AG20443 (cell line): Measurements from ENCODE around the gene HPS5.

ENCODE experiments used
- DNase-seq: peaks from one replicate; pipeline ENCODE4 v3.0.0; 2012; ENCODE audit warnings: low spot score, mixed read lengths

HPS5 gene

DNA sequence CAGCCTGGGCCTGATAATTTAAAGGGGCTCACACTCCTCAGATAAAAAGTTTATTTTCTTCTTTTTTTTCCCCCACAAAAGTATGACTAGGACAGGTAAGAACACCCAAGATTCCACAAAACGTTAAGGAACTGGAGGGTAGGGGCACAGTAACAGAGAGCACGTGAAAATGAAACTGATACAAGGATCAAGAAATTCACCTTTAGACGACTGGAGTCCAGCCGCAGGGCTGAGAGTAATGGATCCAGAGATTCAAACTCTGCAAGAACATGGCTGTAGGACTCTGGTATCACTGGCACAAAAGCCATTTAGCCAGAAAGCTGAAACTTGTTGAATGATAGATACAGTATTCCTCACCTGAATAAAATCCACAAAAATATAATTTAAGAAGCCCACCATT lies 4.4 kb downstream of the HPS5 start:
- no peak for DNase-seq

DNA sequence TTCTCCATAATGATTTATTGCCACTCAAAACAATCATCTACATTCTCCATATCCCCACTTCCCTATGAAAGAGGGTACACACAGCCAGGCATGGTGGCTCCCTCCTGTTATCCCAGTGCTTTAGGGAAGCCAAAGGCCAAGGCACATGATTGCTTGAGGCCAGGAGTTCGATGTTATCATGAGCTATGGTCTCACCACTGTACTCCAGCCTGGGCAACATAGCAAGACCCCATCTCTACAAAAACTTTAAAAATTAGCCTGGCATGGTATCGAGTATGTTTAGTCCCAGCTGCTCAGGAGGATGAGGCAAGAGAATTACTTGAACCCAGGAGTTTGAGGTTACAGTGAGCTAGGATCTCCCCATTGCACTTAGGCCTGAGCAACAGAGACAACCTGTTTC lies 6.0 kb downstream of the HPS5 start:
- DNase-seq, result no peak

DNA sequence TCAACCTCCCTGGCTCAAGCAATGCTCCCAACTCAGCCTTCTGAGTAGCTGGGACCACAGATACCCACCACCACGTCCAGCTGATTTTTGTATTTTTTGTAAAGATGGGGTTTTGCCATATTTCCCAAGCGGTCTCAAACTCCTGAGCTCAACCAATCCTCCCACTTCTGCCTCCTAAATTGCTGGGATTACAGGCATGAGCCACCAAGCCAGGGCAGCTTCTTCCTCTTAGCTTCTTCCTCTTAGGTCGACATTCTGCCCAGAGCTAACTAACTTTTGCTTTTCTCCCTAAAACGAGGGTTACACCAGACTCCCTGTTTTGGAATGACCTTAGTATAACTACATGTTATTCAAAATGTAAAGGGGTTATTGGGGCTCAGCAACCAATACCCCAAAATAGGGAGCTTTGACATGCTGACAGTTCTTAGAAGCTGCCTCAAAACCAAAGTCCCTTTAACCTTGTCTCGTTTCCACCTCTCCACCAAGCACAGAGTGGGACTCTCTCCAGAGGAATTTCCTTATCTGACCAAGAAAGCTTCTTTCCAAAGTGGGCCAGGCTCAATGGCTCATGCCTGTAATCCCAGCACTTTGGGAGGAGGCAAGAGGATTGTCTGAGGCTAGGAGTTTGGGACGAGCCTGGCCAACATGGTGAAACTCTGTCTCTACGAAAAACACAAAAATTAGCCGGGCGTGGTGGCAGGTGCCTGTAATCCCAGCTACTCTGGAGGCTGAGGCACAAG lies 7.0 kb downstream of the HPS5 start:
- DNase-seq, result no peak

DNA sequence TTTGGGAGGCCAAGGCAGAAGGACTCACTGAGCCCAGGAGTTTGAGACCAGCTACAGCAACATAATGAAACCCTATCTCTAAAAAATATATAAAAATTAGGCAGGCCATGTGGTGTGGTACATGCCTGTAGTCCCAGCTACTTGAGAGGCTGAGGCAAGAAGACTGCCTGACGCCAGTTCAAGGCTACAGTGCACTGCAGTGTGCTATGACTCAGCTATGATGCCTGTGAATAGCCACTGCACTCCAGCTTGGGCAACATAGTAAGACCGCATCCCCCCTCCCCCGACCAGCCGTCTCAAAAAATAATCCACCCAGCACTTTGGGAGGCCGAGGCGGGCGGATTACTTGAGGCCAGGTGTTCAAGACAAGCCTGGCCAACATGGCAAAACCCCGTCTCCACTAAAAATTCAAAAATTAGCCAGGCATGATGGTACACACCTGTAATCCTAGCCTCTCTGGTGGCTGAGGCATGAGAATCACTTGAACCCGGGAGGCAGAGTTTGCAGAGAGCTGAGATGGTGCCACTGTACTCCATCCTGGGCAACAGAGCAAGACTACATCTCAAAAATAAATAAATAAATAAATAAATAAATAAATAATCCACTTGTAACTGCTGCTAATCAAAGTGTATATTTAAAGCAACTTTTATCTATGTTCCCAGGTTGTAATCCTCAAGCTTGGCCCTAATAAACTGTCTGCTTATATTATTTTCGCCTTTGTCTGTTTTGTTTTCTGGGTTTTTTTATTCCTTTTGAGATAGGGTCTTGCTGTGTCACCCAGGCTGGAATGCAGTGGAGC lies 7.8 kb downstream of the HPS5 start:
- no peak for DNase-seq

DNA sequence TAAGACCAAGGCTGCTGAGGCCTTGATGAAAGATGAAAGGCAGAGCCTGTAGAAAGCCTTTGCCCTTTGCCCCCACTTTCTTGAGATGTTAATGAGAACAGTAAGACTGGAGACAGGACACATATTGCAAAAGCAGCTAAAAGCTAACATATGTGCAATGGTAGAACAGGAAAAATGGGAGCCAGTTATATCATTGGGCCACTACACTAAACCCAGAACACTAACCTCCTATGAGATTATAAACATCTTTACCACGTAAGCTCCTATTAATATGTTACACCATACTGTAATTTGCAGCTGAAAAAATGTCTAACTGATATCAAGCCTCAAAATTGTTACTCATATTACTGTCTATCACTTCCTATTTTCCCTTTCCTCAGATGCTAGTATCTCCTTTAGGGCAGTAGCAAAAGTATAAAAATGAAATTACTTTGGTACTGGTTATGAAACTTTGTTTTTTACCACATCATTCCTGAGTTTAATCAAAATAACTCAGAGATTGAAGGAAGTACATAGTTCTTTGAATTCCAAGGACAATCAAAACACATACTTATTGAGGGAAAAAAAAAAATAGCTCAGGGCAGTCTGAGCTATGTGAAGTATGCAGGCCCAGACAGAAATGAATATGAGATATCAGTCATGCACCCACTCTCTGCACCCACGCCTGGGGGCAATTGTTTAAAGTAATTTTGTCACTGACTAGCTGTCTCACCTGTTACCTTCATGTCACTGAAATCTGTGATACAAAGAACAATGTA lies 9.1 kb downstream of the HPS5 start:
- peak; percentile 49 for DNase-seq

DNA sequence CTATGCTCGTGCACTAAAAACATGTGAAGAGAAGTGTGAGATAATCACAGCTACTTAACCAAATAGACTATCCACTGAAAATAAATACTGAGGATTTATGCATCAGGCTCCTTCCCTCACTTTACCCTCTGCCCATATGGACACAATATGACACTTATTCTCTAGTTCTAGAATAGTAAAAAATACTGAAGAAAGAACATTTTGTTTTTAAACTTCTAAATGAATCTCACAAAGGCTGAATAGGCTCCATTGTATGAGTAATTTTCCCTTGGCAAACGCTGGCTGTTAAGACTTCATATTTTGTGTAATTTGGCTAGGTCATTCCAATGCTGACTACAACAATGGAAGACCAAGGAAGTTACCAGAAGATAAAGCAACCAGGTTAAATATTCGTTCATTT lies 9.9 kb downstream of the HPS5 start:
- peak; percentile 44 for DNase-seq

DNA sequence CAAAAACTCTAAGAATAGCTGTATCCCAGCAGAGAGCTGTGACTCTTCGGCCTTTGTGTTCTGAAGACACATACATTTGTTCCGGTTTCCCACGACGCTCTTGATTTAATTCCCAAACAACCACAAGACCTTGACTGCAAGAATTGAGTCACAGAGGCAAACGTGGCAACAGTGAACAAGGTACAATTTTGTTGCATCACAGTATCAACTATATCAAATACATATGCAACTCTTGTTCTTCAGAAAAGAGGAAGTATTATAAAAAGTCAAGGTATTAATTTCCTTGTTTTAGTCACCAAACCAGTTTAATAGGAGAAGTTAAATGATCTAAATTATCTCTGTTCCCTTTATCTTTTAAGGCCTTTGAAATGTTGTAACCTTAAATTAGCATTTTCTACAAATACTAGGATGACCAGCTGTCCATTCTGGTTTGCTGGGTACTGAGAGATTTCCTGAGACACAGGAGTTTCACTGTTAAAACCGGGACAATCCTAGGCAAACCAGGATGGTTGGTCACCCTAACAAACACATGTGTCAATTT lies 11.1 kb downstream of the HPS5 start:
- no peak for DNase-seq

DNA sequence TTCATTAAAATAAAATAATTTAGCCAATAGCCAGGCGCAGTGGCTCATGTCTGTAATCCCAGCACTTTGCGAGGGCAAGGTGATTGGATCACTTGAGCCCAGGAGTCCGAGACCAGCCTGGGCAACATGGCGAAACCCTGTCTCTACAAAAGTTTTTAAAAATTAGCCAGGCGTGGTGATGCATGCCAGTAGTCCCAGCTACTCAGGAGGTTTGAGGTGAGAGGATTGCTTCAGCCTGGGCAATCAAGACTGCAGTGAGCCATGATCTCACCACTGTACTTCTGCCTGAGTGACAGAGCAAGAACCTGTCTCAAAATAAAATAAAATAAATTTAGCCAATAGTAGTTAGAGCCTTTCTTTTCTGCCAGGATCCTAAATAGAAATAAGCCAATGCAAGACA lies 12.2 kb downstream of the HPS5 start:
- no peak for DNase-seq

DNA sequence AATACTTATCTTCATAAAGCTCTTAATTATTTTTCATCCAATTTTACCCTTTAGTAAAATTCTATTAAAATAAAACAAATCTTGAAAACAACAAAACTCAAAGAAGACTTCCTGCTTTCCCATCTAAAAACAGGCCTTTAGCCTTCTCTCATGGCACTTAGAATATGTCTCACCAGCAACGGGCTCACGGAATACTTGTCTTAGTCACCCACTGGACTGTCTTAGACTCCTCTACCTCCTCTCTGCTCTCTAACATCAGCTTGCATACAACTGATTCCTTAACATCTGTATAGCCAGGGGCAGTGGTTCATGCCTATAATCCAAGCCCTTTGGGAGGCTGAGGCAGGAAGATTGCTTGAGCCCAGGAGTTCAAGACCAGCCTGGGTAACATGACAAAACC lies 13.7 kb downstream of the HPS5 start:
- DNase-seq, result no peak

DNA sequence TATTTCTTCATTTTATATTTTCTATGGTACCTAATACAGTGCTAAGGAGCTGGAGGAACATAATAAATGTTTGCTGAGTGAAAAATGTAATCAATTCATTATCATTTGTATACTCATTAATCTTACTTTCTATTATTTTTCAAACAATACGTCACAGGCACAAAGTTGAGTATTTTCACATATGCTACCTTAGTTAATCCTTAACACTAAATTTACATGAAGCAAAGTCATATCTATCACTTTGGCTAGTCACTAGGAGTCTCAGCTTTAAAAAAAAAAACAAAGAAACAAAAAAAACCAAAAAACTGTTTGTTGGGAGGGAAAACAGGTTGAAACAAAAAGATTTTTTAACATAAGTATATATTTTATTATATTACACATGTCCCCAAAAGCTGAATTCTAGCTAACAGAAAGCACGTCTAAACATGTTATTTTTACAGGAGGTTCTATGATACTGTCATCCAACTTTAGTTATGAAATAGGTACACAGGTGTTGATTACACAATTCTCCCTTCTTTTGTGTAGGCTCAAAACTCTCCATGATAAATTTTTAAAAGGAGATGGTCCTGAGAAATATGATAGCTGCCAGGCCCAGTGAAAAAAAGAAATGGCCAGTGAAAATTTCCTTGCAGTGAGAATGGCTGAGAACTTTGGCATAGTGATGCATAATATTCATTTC lies 14.3 kb downstream of the HPS5 start:
- no peak for DNase-seq

DNA sequence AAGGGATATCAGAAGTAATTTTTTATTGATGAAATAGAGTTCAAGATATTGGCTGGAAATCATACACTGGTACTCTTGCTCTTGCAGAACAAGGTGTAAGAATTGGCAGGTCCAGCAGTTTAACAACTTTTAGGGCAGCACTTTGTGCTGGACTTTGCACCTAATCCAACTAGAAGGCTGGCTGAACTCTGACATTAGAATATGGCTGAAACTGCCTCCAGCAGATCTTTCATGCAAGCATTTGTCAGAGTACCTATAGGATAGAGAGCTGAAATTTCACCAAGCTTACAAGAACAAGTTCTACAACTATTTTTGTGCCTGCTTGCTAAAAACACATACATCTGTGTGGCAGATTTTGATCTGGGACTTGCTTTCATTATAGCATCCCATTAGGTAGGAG lies 17.2 kb downstream of the HPS5 start:
- no peak for DNase-seq

DNA sequence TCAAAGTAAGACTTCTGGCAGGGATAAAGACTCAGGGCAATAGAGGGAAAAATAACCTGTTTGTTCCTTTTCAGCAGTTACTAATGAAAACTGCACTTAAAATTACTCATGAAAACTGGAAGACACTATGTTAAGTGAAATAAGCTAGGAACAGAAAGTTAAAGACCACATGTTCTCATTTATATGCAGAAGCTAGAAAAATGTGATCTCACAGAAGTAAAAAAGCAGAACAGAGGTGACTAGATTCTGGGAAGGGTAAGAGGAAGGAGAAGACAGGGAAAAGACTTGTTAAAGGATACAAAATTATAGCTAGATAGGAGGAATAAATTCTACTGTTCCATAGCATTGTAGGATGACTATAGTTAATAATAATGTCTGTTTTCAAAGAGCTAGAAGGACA lies 22.2 kb downstream of the HPS5 start:
- DNase-seq, result no peak

DNA sequence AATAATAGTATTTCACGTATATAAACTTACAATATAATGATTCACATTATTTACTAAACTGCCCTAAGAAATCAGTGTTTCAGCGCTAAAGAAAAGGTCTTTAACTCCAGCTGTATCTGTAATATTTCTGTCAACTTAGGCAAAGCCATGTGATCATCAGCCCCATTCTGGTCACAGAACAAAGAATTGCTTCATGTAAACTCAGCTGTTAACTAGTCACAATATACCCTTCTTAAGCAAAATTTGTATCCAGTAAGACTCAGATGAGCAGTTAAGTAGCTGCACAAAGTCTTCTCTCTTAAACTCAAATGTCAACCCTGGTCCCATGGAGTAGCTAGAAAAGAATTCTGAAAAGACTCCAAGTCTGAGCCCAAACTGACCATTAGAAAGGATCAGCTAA lies 26.6 kb downstream of the HPS5 start:
- DNase-seq, result no peak

DNA sequence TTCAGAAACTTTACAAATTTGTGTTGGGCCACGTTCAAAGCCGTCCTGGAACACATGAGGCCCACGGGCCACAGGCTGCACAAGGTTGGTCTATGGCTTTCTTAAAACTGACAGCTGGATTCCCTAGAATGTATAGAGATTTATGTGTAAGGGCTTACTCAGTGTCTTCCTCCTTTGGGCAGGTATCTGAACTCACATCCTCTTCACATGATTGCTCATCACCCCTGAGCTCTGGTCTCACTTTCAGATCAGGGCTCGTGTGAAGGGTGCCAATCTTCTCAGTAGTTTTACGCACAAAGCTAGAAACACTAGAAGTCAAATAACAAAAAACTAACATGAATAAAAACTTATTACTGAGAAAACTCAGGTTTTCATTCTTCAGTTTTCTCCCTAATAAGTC lies 27.1 kb downstream of the HPS5 start:
- no peak for DNase-seq

DNA sequence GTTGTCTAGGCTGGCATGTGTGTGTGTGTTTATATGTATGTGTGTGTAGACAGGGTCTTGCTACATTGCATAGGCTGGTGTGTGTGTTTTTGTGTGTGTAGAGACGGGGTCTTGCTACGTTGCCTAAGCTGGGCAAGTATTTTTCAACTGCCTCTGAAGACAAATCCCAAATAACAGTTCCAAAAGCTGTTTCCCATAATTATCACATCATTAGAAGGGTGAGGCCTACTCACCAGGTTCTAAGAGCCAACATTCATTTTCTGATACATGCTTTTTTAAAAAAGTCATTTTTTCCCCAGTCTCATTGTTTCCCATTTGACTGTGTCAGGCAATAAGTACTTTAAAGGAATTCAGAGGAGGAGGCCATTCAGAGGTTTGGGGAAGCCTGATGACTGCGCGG lies 33.0 kb downstream of the HPS5 start:
- DNase-seq, result no peak

DNA sequence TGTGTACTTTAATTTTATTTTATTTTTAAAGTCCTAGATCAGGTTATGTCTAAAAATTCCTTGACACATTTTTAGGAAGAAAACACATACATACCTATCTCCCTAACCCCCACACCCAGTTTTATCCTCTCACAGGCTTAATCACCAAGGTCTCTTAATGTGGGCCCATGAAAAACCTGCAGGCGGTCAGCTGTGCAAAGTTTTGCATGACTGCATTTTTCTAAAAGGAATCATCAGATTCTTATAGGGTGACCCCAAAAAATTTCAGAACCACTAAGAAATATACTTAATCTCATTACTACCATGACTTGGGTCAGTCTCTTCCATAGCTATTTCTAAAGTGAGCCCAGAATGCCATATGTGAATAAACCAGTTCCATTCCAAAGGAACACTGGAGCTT lies 36.1 kb downstream of the HPS5 start:
- DNase-seq, result no peak

DNA sequence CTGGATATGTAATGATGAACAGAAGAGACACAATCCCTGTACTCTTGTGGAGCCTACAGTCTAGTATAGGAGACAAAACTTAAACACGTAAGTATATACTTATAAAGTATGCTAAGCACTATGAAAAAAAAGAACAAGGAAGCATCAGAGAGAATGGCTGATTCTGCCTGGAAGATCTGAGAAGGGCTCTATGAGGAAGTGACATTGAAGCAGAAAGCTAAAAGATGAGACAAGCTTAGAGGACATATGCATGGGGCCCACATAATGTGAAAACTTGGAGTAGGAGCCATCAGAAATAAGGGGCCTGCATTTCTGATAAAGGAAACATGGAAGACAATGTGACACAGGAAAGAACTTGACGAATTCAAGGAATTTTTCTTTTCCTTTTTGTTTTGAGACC lies 39.3 kb downstream of the HPS5 start:
- DNase-seq, result no peak

DNA sequence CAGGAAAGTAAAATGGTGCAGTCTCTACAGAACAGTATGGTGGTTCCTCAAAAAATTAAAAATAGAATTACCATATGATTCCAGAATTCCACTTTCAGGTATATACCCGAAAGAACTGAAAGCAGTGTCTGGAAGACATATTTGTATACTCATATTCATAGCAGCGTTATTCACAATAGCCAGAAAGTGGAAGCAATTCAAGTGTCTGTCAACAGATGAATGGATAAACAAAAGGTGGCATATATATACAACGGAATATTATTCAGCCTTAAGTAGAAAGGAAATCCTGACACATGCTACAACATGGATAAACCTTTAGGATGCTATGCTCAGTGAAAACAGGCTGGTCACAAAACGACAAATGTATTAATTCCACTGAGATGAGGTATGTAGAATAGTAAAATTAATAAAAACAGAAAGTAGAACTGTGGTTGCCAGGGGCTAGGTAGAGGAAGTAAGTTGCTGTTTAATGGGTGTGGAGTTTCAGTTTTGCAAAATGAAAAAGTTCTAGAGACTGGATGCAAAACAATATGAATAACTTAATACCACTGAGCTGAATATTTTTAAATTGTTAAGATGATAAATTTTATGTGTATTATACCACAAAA lies 41.4 kb downstream of the HPS5 start:
- DNase-seq, result no peak

DNA sequence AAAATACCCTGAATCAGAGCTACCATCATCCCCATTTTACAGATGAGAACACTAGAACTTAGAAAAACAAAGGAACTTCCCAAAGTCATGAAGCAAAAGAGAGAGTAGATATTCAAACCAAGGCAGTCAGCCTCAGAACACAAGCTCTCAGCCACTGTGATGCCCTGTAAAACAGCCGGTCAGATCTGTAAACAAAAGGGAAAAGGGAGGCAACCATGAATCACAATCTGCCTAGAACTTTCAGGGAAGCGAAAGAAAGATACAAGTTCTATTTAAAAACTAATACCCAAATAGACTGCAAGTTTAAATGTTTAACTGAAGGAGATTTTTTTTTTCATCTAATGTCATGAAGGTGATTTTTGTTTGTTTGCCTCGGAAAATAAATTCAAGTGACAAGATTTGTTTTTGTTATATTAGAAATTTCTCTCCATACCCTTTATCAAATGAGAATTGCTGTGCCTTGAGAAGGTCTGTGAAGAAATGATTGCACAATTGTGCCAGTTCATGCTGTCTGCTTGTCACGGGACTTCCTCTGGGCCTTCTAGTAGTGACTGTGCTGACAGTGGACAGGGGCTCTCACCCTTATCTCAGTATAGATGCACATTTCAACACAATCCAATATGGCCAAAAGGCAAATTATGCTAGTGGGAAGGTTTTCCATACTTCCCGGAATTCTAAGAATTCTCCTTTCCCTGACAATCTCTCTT lies 44.2 kb downstream of the HPS5 start:
- DNase-seq, result no peak

DNA sequence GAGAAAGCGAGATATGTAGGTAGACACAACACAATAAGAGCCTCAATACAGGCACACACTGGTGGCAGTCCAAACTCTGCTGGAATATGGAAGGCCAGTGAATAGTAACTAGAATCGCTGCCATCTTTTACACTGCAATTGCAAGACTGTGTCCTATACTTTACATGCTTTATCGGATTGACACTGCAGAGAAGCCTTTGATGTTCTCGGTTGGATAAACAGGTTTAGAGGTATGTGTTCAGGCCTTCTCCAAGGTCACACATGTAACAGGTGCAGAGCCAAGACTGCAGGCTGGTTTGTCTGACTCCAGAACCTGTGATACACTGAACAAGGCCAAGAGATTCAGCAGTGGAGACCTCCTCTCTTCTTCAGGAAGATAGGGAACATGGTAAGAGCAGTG lies 50.7 kb downstream of the HPS5 start:
- no peak for DNase-seq

DNA sequence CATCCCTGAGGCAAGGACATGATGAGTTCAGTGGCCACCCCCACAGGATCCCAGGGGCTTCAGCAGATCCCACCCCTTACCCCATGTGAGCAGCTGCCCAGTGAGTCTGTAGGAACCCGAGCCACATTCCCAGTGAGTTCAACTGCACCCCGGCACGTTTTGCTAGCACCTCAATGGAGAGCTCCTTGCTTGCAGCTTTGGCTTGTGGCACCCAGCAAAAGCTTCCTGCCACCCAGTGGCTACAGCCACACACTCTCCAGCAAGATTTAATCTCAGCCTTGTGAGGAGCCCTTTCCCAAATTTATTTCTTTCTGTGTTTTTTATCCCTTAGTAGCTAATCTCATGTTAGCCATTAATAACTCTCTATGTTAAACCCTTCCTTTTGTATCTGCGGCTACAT lies 51.8 kb downstream of the HPS5 start:
- no peak for DNase-seq
